Testis (tissue), 2 donors: ENCODE results near the gene LTBP1.

Source experiments
- CTCF ChIP-seq, 3 experiments: fragments of 450-650 bp in 2 of 3; fragments of 200-600 bp in 1 of 3; sonication (generic) in 1 of 3; IDR thresholded peaks; one replicate each; pipeline ENCODE4 v1.5.1; 2016 to 2019; ENCODE audit warnings: antibody characterized with exemption in 3 of 3, mild to moderate bottlenecking in 2 of 3, moderate library complexity in 1 of 3
- POLR2A ChIP-seq: fragments of 450-650 bp; IDR thresholded peaks from one replicate; pipeline ENCODE4 v1.6.1; 2017; ENCODE audit warnings: antibody characterized with exemption, mild to moderate bottlenecking, moderate library complexity

- TF ChIP-seq CTCF (IDR thresholded peaks at IDR 0.05) (no peak), POLR2A (no peak)
Measured at GRCh38 chr2:33335516-33335915, 388.8 kb downstream of the LTBP1 start.
